SK-N-DZ (cell line): Measurements from ENCODE around the gene TECR.
"Not testable (repeated sequence)": the region's sequence is repeated elsewhere in the genome, so short reads cannot be mapped to it uniquely, and the experiment has no call there.

Source experiments
- DNase-seq: peaks from one replicate; pipeline ENCODE4 v3.0.0-alpha.2; 2015; ENCODE audit warnings: low spot score

TECR gene

DNA sequence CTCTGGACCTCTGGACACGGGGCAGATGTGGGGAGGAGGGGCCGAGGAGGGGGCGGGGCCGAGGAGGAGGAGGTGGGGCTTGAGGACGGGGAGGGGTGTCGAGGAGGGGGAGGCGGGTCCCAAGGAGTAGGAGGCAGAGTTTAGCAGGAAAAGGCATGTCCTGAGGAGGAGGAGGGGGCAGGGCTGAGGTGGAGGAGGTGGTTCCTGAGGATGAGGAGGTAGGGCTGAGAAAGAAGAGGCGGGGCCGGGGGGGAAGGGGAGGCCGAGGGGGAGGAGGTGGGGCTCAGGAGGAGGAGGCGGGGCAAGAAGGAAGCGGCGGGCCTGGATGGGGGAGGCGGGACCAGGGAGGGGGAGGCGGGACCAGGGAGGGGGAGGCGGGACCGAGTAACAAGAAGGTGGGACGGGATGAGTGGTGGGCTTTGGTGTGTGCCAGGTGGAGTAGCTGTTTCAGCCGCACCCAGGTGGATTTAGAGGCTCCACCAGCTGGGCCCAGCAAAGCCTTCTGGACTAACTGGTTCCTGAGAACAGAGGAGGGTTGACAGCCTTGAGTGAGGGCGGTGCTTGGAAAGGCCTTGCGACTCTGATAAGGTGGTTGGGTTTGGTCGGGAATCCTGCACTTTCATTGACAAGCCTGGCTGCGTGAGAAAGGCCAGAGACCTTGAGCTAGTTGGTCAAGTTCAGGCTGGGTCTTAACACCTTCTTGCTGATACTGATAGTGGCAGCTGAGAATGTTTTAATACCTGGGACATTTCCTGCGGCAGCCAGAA, 7.7 kb downstream of the TECR start:
- peak; percentile 35 for DNase-seq

DNA sequence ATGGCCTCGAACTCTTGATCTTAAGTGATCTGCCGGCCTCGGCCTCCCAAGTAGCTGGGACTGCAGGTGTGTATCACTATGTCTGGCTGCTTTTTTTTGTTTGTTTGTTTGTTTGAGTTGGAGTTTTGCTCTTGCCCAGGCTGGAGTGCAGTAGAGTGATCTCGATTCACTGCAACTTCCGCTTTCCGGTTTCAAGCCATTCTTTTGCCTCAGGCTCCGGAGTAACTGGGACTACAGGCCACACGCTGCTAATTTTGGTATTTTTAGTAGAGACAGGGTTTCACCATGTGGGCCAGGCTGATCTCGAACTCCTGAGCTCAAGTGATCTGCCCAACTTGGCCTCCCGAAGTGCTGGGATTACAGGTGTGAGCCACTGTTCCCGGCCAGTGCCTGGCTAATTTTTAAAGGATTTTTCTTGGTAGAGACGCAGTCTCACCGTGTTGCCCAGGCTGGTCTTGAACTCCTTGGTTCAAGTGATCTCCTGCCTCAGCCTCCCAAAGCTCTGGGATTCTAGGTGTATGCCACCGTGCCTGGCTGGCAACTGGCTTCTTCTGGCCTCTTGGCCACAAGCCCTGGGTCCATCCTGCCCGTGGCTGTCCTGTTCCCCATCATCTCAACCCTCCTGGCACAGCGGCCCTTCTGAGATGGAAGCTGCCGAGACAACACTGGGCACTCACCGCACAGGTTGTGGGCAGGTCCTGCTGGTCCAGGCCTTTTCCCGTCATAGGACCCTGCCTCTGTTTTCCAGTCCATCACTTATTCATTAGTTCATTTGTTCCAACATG, 11.5 kb downstream of the TECR start:
- DNase-seq: no peak

GRCh38 chr19:14541979-14542378, 12.6 kb downstream of the TECR start:
- not testable (repeated sequence) for DNase-seq

GRCh38 chr19:14542711-14543328, 13.4 kb downstream of the TECR start:
- DNase-seq: no peak

DNA sequence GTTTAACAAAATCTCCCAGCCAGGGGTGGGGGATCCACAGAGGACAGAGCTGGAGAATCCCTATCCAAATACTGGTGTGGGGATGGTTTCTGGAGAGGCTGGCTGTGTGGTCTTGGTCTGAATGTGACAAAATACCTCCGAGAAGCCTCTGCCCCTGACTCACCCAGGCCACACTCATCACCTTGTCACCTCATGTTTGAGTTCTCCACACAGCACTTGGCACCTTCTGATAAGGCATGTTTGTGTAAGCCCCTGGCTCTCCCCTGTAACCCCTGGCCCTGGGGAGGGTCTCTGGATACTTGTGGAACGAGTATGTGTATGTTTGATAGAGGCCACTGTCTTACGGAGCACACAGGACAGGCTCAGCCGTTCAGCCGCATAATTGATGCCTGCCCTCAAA, 14.7 kb downstream of the TECR start:
- no peak for DNase-seq

DNA sequence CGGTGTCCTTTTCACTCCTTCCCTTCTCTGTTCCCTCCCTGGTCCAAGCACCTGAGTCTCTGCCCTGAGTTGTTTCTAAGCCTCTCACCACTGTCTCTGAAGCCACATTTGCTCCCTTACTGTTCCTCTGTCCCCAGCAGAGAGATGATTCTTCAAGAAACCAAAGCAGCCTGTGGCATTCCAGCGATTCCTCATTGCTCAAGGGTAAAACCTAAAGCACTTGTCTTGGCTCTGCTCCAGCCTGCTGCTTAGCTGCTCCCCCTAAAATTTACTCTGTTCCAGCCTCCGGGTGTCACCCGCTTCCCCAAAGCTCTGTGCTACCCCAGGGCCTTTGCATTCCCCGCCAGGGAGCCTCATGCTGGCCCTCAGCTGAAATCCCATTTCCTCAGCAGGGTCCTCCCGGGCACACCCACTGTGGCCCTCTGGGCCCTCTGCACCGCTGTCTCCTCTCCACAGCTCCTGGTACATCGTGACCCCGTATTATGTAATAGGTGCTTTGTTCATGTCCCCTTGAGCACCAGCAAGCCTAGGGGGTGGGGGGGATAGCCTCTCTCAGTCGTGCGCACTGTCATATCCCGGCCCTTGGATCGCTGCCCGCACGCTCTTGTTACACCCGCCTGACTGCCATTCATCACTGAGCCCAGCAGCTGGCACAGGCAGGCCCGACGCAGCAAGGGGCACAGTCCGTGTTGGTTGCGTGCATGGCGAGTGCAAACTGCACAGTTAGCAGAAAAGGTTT, 15.8 kb downstream of the TECR start:
- DNase-seq: no peak

GRCh38 chr19:14545716-14546082, 16.3 kb downstream of the TECR start:
- no peak for DNase-seq

- DNase-seq: no peak
Observed at GRCh38 chr19:14550201-14550754, 20.9 kb downstream of the TECR start.

GRCh38 chr19:14551134-14552005, 22.0 kb downstream of the TECR start:
- DNase-seq: not testable (repeated sequence)

DNA sequence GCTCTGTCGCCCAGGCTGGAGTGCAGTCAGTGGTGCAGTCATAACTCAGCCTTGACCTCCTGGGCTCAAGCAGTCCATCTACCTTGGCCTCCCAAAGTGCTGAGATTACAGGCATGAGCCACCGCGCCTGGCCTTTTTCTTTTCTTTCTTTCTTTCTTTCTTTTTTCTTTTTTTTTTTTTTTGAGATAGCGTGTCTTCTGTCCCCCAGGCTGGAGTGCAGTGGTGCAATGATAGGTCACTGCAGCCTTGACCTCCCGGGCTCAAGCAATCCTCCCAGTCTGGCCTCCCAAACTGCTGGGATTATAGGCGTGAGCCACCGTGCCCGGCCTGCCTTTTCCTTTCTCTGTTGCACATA, 22.6 kb downstream of the TECR start:
- DNase-seq: not testable (repeated sequence)

GRCh38 chr19:14553042-14553938, 23.9 kb downstream of the TECR start:
- no peak for DNase-seq

DNA sequence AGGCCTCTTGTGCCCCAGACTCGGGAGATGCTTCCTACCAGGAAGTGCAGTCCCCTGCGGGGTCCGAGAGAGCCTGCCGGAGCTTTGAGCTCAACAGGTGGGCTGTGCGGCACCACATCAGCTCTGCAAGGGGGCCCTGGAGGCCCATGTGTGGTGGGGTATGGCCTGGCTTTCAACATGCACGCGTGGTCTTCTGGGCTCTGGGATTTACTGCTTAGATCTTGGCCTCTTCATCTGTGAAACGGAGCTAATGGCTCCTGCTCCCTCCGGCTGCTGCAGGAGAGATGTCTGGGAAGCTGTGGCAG, 24.5 kb downstream of the TECR start:
- DNase-seq: no peak

- DNase-seq: no peak
Observed at GRCh38 chr19:14554382-14554812, 25.0 kb downstream of the TECR start.

- DNase-seq: no peak
Observed at GRCh38 chr19:14555918-14556661, 26.7 kb downstream of the TECR start.

- DNase-seq: peak; percentile 56
Observed at GRCh38 chr19:14556662-14557188, 27.3 kb downstream of the TECR start.

DNA sequence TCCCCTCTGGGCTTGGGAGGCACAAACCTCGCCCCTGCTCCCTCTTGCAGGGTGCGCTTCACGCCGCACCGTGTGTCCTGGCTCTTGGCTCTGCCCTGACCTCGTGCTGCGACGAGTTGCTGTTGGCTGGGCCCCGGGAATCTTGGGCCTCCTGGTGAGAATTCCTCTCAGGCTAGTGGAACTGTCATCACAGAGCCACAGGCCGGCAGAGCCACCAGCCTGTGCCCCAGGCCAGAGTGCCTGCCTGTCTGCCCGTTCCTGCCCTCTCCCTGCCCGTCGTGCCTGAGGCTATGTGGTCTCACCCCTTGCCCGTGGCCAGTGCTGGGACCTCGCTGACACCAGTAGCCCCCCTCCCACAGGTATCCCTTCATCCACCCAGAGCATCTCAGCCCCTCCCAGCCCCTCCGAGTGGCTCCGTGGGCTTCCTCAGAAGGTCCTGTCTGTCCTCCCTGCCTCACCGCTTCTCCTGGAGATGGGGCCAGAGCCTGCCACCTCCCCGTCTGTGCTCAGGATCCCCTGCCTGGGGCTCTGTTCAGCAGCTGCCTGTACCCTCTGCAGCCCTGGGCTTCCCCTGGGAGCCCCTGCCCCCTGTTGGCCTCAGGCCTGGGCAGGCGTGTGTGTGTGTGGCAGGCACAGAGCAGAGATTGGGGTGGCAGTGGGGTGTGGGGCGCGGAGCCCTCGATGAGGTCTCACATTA, 29.1 kb downstream of the TECR start:
- DNase-seq: no peak

- DNase-seq: no peak
Observed at GRCh38 chr19:14559916-14560775, 30.8 kb downstream of the TECR start.
